Fibroblast of skin of scalp (primary cell): Measurements from ENCODE around the gene AP5B1.
"Not testable (repeated sequence)": the region's sequence is repeated elsewhere in the genome, so short reads cannot be mapped to it uniquely, and the experiment has no call there.

Experiments used
- DNase-seq: peaks from one replicate; pipeline ENCODE4 v3.0.0-alpha.2; 2013

The AP5B1 gene

GRCh38 chr11:65782816-65783228 is 2.0 kb upstream of the AP5B1 start:
- no peak for DNase-seq

- DNase-seq = no peak
Observed at GRCh38 chr11:65781962-65782815, 1.4 kb upstream of the AP5B1 start.

- no peak for DNase-seq
Observed at GRCh38 chr11:65781152-65781961, 581 bp upstream of the AP5B1 start.

- DNase-seq = peak; percentile 81
Observed at GRCh38 chr11:65779919-65780769, 632 bp downstream of the AP5B1 start.

- DNase-seq = no peak
Observed at GRCh38 chr11:65779669-65779918, 1.2 kb downstream of the AP5B1 start.

GRCh38 chr11:65778901-65779668 is 1.7 kb downstream of the AP5B1 start:
- no peak for DNase-seq

- DNase-seq = no peak
Observed at GRCh38 chr11:65778431-65778900, 2.3 kb downstream of the AP5B1 start.

GRCh38 chr11:65777821-65778361 is 2.9 kb downstream of the AP5B1 start:
- no peak for DNase-seq

GRCh38 chr11:65777241-65777640 is 3.5 kb downstream of the AP5B1 start:
- no peak for DNase-seq

- DNase-seq = no peak
Observed at GRCh38 chr11:65776710-65777141, 4.0 kb downstream of the AP5B1 start.

GRCh38 chr11:65776196-65776595 is 4.6 kb downstream of the AP5B1 start:
- no peak for DNase-seq

GRCh38 chr11:65774525-65775306 is 6.1 kb downstream of the AP5B1 start:
- no peak for DNase-seq

- DNase-seq = no peak
Observed at GRCh38 chr11:65773784-65774411, 6.9 kb downstream of the AP5B1 start.

- DNase-seq = no peak
Observed at GRCh38 chr11:65771589-65772112, 9.1 kb downstream of the AP5B1 start.

GRCh38 chr11:65770951-65771567 is 9.7 kb downstream of the AP5B1 start:
- no peak for DNase-seq

- DNase-seq = not testable (repeated sequence)
Observed at GRCh38 chr11:65767806-65768205, 13.0 kb downstream of the AP5B1 start.

GRCh38 chr11:65767406-65767805 is 13.4 kb downstream of the AP5B1 start:
- no peak for DNase-seq

GRCh38 chr11:65766535-65766934 is 14.2 kb downstream of the AP5B1 start:
- DNase-seq = peak; percentile 71

GRCh38 chr11:65764434-65764833 is 16.3 kb downstream of the AP5B1 start:
- no peak for DNase-seq

GRCh38 chr11:65762816-65763215 is 18.0 kb downstream of the AP5B1 start:
- not testable (repeated sequence) for DNase-seq
